ENCODE results near the gene PRPF4.

The PRPF4 gene

DNA sequence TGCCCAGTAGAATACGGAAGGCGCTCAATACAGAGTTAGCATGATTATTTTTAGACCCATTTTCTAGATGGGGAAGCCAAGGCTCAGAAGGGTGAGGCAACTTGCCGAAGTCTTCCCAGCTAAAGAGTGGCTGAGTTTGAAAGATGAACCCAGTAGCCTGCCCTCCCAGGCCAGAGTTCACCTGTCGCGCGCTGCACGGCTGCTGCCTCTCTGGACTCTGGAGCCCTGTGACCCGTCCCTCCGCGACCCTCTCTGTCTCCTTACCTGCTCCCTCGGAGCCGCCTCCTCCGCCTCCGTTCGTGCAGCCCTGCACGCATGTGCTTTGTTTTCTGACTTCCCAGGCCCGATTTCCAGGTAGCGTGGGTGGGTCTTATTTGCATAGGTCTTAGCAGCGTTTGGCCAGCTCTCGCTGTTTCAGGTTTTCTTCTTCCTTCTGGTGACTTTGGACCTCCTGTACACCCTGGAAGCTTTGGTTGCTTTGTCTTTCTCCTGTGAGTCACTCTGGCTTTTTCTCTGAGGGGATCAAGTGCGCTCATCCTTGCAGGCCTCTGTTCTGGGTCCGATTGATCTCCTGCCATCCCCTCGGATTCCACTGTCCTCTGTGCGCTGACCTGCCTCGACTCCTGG, 27.4 kb downstream of the PRPF4 start, which contains the start of gene RNF183:
Gene RNF183 (minus strand): TSS at position 585 of the 627 bp plus-strand sequence. CDS start 5,192 bp downstream, outside the sequence.
- no peak within 1 kb of the TSS for H4K8ac ChIP-seq (ENCODE audit: low read depth, low read length)
- H2BK5ac ChIP-seq (ENCODE audit: low read length), result no peak within 1 kb of the TSS
- no peaks in the 10 kb centered on the region for H3K79me1 ChIP-seq (ENCODE audit: low read depth, low read length)
- H3K18ac ChIP-seq (ENCODE audit: low read length), result no peak within 1 kb of the TSS
- no peak within 1 kb of the TSS for H4K91ac ChIP-seq (ENCODE audit: low read depth, low read length, poor library complexity)
- no peak within 1 kb of the TSS for H3K4me2 ChIP-seq (ENCODE audit: insufficient read depth, low read length, poor library complexity, severe bottlenecking)
- no peaks in the 10 kb centered on the region for H3K36me3 ChIP-seq (replicated peaks in 1 of 2; ENCODE audit: control insufficient read depth in 2 of 2, insufficient read depth in 2 of 2, low read length in 2 of 2)
- H2BK12ac ChIP-seq (ENCODE audit: low read length), result no peak within 1 kb of the TSS
- no peaks in the 10 kb centered on the region for H3K9me3 ChIP-seq (replicated peaks in 1 of 2; ENCODE audit: control insufficient read depth in 2 of 2, insufficient read depth in 1 of 2, low read depth in 1 of 2, low read length in 2 of 2)
- H3K4me3 ChIP-seq (ENCODE audit: low read length in 2 of 2), result no peak within 1 kb of the TSS
- H3K9ac ChIP-seq (ENCODE audit: low read depth, low read length, poor library complexity), result no peak within 1 kb of the TSS
- H3K23ac ChIP-seq (ENCODE audit: low read depth, low read length, poor library complexity), result no peak within 1 kb of the TSS
- H2BK120ac ChIP-seq (ENCODE audit: low read depth, low read length), result no peak within 1 kb of the TSS
- H2AFZ ChIP-seq (ENCODE audit: low read length), result peak within 1 kb of the TSS; percentile 81
- no peak for DNase-seq (ENCODE audit: low spot score)
- H3K14ac ChIP-seq (ENCODE audit: low read length), result no peak within 1 kb of the TSS
- peaks cover 2 to 7% of the 10 kb centered on the region in 2 donors for H3K4me1 ChIP-seq (ENCODE audit: control insufficient read depth in 2 of 2, insufficient read depth in 1 of 2, low read depth in 1 of 2, low read length in 2 of 2)
- H3K27me3 ChIP-seq (ENCODE audit: control insufficient read depth in 3 of 3, insufficient read depth in 3 of 3, low read depth in 1 of 3, low read length in 3 of 3), result no peaks in the 10 kb centered on the region
- no peak within 1 kb of the TSS for H3K4ac ChIP-seq (ENCODE audit: low read length)
- no peak within 1 kb of the TSS for H2AK5ac ChIP-seq (ENCODE audit: low read depth, low read length)
- WGBS, 2 donors (ENCODE audit: extremely low coverage in 2 of 2, insufficient read length in 2 of 2, insufficient replicate concordance in 1 of 2), result no CpG with 5 or more reads among the region's 25 CpGs
- no peak within 1 kb of the TSS for H2BK15ac ChIP-seq (ENCODE audit: low read length)
- no peak within 1 kb of the TSS for H3K27ac ChIP-seq (replicated peaks; ENCODE audit: low read length)

DNA sequence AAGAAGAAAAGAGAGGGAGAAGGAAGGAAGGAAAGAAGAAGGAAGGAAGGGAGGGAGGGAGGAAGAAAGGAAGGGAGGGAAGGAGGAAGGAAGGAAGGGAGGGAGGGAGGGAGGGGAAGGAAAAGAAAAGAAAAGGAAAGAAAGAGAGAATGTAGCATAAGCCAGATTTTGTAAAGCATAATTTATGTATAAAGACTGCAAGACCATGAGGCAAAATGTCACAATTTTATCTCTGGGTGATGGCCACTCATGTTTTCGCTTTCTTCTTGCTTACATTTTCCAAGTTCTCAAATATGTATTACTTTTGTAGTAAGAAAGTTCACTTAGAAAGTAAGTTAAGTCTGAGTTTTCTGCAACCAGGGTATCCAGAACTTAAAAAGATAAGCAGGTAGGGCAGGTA, 31.1 kb downstream of the PRPF4 start:
- DNase-seq (ENCODE audit: low spot score), result no peak
- Histone ChIP-seq H3K4me2 (ENCODE audit: insufficient read depth, low read length, poor library complexity, severe bottlenecking) (no peak overlapping the region), H3K18ac (ENCODE audit: low read length) (no peak overlapping the region), H2BK5ac (ENCODE audit: low read length) (no peak overlapping the region), H2BK12ac (ENCODE audit: low read length) (no peak overlapping the region), H2AFZ (ENCODE audit: low read length) (no peak overlapping the region), H2BK120ac (ENCODE audit: low read depth, low read length) (no peak overlapping the region), H4K91ac (ENCODE audit: low read depth, low read length, poor library complexity) (no peak overlapping the region), H3K9ac (ENCODE audit: low read depth, low read length, poor library complexity) (no peak overlapping the region), H3K27ac (replicated peaks; ENCODE audit: low read length) (no peak overlapping the region), H3K79me1 (ENCODE audit: low read depth, low read length) (no peaks in the 10 kb centered on the region), H3K4me3 (ENCODE audit: low read length in 2 of 2) (no peak overlapping the region), H3K9me3 (replicated peaks in 1 of 2; ENCODE audit: control insufficient read depth in 2 of 2, insufficient read depth in 1 of 2, low read depth in 1 of 2, low read length in 2 of 2) (no peaks in the 10 kb centered on the region), H3K4ac (ENCODE audit: low read length) (no peak overlapping the region), H3K14ac (ENCODE audit: low read length) (no peak overlapping the region), H3K23ac (ENCODE audit: low read depth, low read length, poor library complexity) (no peak overlapping the region), H3K27me3 (ENCODE audit: control insufficient read depth in 3 of 3, insufficient read depth in 3 of 3, low read depth in 1 of 3, low read length in 3 of 3) (peaks cover 0 to 2% (median 0%) of the 10 kb centered on the region in 3 experiments), H2BK15ac (ENCODE audit: low read length) (no peak overlapping the region), H4K8ac (ENCODE audit: low read depth, low read length) (no peak overlapping the region), H3K4me1 (ENCODE audit: control insufficient read depth in 2 of 2, insufficient read depth in 1 of 2, low read depth in 1 of 2, low read length in 2 of 2) (peaks cover 2 to 7% of the 10 kb centered on the region in 2 donors), H3K36me3 (replicated peaks in 1 of 2; ENCODE audit: control insufficient read depth in 2 of 2, insufficient read depth in 2 of 2, low read length in 2 of 2) (no peaks in the 10 kb centered on the region), H2AK5ac (ENCODE audit: low read depth, low read length) (no peak overlapping the region)
- no CpG with 5 or more reads among the region's 1 CpG for WGBS, 2 donors (ENCODE audit: extremely low coverage in 2 of 2, insufficient read length in 2 of 2, insufficient replicate concordance in 1 of 2)

GRCh38 chr9:113307396-113307975, 32.0 kb downstream of the PRPF4 start:
- no CpG with 5 or more reads among the region's 8 CpGs for WGBS, 2 donors (ENCODE audit: extremely low coverage in 2 of 2, insufficient read length in 2 of 2, insufficient replicate concordance in 1 of 2)
- Histone ChIP-seq H3K4me3 (ENCODE audit: low read length in 2 of 2) (no peak overlapping the region), H3K36me3 (replicated peaks in 1 of 2; ENCODE audit: control insufficient read depth in 2 of 2, insufficient read depth in 2 of 2, low read length in 2 of 2) (no peaks in the 10 kb centered on the region), H3K18ac (ENCODE audit: low read length) (no peak overlapping the region), H3K9me3 (replicated peaks in 1 of 2; ENCODE audit: control insufficient read depth in 2 of 2, insufficient read depth in 1 of 2, low read depth in 1 of 2, low read length in 2 of 2) (no peaks in the 10 kb centered on the region), H2AFZ (ENCODE audit: low read length) (no peak overlapping the region), H3K27ac (replicated peaks; ENCODE audit: low read length) (no peak overlapping the region), H2BK12ac (ENCODE audit: low read length) (no peak overlapping the region), H4K8ac (ENCODE audit: low read depth, low read length) (no peak overlapping the region), H3K27me3 (ENCODE audit: control insufficient read depth in 3 of 3, insufficient read depth in 3 of 3, low read depth in 1 of 3, low read length in 3 of 3) (peaks cover 0 to 2% (median 0%) of the 10 kb centered on the region in 3 experiments), H2AK5ac (ENCODE audit: low read depth, low read length) (no peak overlapping the region), H3K14ac (ENCODE audit: low read length) (no peak overlapping the region), H4K91ac (ENCODE audit: low read depth, low read length, poor library complexity) (no peak overlapping the region), H3K79me1 (ENCODE audit: low read depth, low read length) (no peaks in the 10 kb centered on the region), H2BK120ac (ENCODE audit: low read depth, low read length) (no peak overlapping the region), H2BK15ac (ENCODE audit: low read length) (no peak overlapping the region), H2BK5ac (ENCODE audit: low read length) (no peak overlapping the region), H3K4me2 (ENCODE audit: insufficient read depth, low read length, poor library complexity, severe bottlenecking) (no peak overlapping the region), H3K4ac (ENCODE audit: low read length) (no peak overlapping the region), H3K4me1 (ENCODE audit: control insufficient read depth in 2 of 2, insufficient read depth in 1 of 2, low read depth in 1 of 2, low read length in 2 of 2) (peaks cover 2 to 7% of the 10 kb centered on the region in 2 donors), H3K9ac (ENCODE audit: low read depth, low read length, poor library complexity) (peak overlapping the region; percentile 26), H3K23ac (ENCODE audit: low read depth, low read length, poor library complexity) (no peak overlapping the region)
- no peak for DNase-seq (ENCODE audit: low spot score)

DNA sequence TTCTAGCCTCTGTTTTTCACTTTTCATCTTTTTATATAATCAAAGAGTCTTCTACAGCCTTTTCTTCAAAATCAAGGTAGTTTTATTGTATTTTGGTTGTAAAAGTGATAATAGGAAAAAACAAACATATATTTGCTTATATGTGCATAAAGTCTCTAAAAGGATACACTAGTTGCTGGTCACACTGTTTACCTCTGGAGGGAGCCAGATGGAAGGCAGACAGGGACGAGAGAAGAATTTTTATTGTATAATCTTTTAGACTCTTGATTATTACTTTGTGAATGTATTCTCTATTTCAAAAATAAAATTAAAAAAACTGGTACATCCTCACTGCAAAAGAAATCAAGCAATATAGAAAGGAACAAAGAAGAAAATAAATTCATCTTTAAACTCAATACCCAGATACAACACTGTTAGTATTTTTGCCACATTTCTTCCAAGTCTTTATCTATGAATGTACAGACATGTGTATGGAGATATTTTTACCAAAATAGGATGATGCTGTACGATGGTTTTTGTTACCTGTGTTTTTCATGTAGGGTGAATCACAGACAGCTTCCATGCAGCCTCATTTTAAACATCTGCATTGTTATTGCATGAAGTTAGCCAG, 33.9 kb downstream of the PRPF4 start:
- Histone ChIP-seq H2BK5ac (ENCODE audit: low read length) (no peak overlapping the region), H3K9ac (ENCODE audit: low read depth, low read length, poor library complexity) (no peak overlapping the region), H4K8ac (ENCODE audit: low read depth, low read length) (no peak overlapping the region), H3K27me3 (ENCODE audit: control insufficient read depth in 3 of 3, insufficient read depth in 3 of 3, low read depth in 1 of 3, low read length in 3 of 3) (peaks cover 0 to 2% (median 0%) of the 10 kb centered on the region in 3 experiments), H2BK15ac (ENCODE audit: low read length) (no peak overlapping the region), H4K91ac (ENCODE audit: low read depth, low read length, poor library complexity) (no peak overlapping the region), H2AK5ac (ENCODE audit: low read depth, low read length) (no peak overlapping the region), H3K4me2 (ENCODE audit: insufficient read depth, low read length, poor library complexity, severe bottlenecking) (no peak overlapping the region), H3K14ac (ENCODE audit: low read length) (no peak overlapping the region), H3K27ac (replicated peaks; ENCODE audit: low read length) (no peak overlapping the region), H3K4me1 (ENCODE audit: control insufficient read depth in 2 of 2, insufficient read depth in 1 of 2, low read depth in 1 of 2, low read length in 2 of 2) (peaks cover 0 to 4% of the 10 kb centered on the region in 2 donors), H2BK12ac (ENCODE audit: low read length) (no peak overlapping the region), H3K23ac (ENCODE audit: low read depth, low read length, poor library complexity) (no peak overlapping the region), H3K79me1 (ENCODE audit: low read depth, low read length) (no peaks in the 10 kb centered on the region), H3K36me3 (replicated peaks in 1 of 2; ENCODE audit: control insufficient read depth in 2 of 2, insufficient read depth in 2 of 2, low read length in 2 of 2) (no peaks in the 10 kb centered on the region), H3K9me3 (replicated peaks in 1 of 2; ENCODE audit: control insufficient read depth in 2 of 2, insufficient read depth in 1 of 2, low read depth in 1 of 2, low read length in 2 of 2) (no peaks in the 10 kb centered on the region), H3K18ac (ENCODE audit: low read length) (no peak overlapping the region), H2AFZ (ENCODE audit: low read length) (no peak overlapping the region), H2BK120ac (ENCODE audit: low read depth, low read length) (no peak overlapping the region), H3K4ac (ENCODE audit: low read length) (no peak overlapping the region), H3K4me3 (ENCODE audit: low read length in 2 of 2) (no peak overlapping the region)
- no peak for DNase-seq (ENCODE audit: low spot score)
- WGBS, 2 donors (ENCODE audit: extremely low coverage in 2 of 2, insufficient read length in 2 of 2, insufficient replicate concordance in 1 of 2), result no CpG with 5 or more reads among the region's 2 CpGs
